Small intestine (tissue), 7 donors: ENCODE measurements around the gene PDK1. TPM values are rescaled to one million over a fixed set of nuclear protein-coding genes. Genes with fewer than 3 reads are reported as not detected.

Experiments used
- DNase-seq, 2 donors: peaks; one replicate each; pipeline versions ENCODE4 v3.0.0 to v3.0.0-alpha.2; 2013
- FAIRE-seq: peaks from 2 replicates; lab custom pipeline; 2012; peaks lifted over from hg19 to GRCh38; lab: Jason Lieb, UNC
- H3K27ac ChIP-seq, 3 donors: one replicate each; pipeline ENCODE4 v1.5.1; 2013; ENCODE audit warnings: low read length in 2 of 3, mild to moderate bottlenecking in 2 of 3, control low read depth in 1 of 3, inconsistent platforms in 1 of 3, low read depth in 1 of 3, moderate library complexity in 1 of 3
- H3K27me3 ChIP-seq, 3 donors: one replicate each; pipeline ENCODE4 v1.6.1; 2013; ENCODE audit warnings: low read length in 3 of 3, inconsistent platforms in 1 of 3; ENCODE audit not compliant: control insufficient read depth in 3 of 3, insufficient read depth in 3 of 3
- H3K36me3 ChIP-seq, 3 donors: one replicate each; pipeline ENCODE4 v1.6.1; 2013; ENCODE audit warnings: low read length in 3 of 3, inconsistent platforms in 1 of 3, low read depth in 1 of 3, mild to moderate bottlenecking in 1 of 3, moderate library complexity in 1 of 3; ENCODE audit not compliant: control insufficient read depth in 3 of 3, insufficient read depth in 2 of 3
- H3K4me1 ChIP-seq, 3 donors: one replicate each; pipeline ENCODE4 v1.6.1; 2013; ENCODE audit warnings: low read length in 2 of 3, inconsistent platforms in 1 of 3, low read depth in 1 of 3, mild to moderate bottlenecking in 1 of 3, moderate library complexity in 1 of 3; ENCODE audit not compliant: control insufficient read depth in 3 of 3, insufficient read depth in 2 of 3
- H3K4me3 ChIP-seq, 3 donors: one replicate each; pipeline ENCODE4 v1.5.1; 2013; ENCODE audit warnings: low read length in 3 of 3, control low read depth in 1 of 3, inconsistent platforms in 1 of 3, low read depth in 1 of 3, mild to moderate bottlenecking in 1 of 3, moderate library complexity in 1 of 3
- H3K9me3 ChIP-seq, 2 donors: one replicate each; pipeline ENCODE4 v1.6.1; 2013; ENCODE audit warnings: low read depth in 1 of 2, low read length in 1 of 2; ENCODE audit not compliant: control insufficient read depth in 2 of 2, insufficient read depth in 1 of 2
- WGBS, 3 donors: extraction: QIAGEN DNeasy Blood & Tissue Kit; methylation state at CpG; one replicate each; pipeline ENCODE4 v1.1.7; 2013; 5-methylcytosine and 5-hydroxymethylcytosine counted together
- polyA plus RNA-seq, 4 donors: library from polyadenylated mRNA; stranded (reverse) in 3 of 4; unstranded in 1 of 4; fragments of 200-250 nt in 3 of 4; fragments of 120-200 nt in 1 of 4; gene quantifications; one replicate each; pipeline versions ENCODE4 v1.2.1 to v1.2.3, GENCODE V29; 2013
- donor health status: healthy with polysubstance abuse.
- donor health status: control.
- donor health status: control.
- donor health status: Bipolar disorder and iron deficiency.
- donor health status: healthy.

The PDK1 gene
- polyA plus RNA-seq, 4 donors = 2.7 to 13.1 (median 4.8) TPM

DNA sequence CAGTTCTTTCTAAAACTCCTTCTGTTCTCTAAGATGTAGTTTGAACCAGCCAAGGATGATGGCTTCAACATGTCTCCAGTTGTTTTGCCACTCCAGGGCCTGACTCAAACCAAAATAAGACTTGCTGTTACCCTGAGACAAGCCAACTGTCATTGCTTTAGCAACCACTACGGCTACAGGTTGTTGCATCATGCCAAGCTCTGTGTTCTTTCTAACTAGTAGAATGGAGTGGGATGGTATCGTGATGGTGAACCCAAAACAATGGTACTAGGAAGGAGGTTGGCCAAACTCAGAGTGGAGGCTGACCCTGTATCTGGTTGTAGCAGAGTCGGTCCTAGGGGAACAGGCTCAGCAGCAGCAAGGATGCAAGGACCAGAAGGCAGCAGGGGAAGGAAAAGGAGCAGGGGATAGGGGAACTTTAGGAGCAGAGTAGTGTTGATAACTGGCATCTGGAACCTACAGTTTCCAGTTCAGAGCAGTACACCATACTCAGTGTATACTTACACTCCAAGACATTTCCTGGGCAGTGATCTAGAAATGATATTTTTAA, 51.6 kb downstream of the PDK1 start:
- Histone ChIP-seq H3K4me3 (no peak overlapping the region), H3K36me3 (peaks cover 0 to 2% (median 0%) of the 10 kb centered on the region in 3 donors), H3K9me3 (no peaks in the 10 kb centered on the region), H3K27me3 (no peaks in the 10 kb centered on the region), H3K27ac (no peak overlapping the region), H3K4me1 (no peaks in the 10 kb centered on the region)
- DNase-seq = no peak
- FAIRE-seq = no peak
- 91 to 96% (median 94%) methylated on average over 3 of the region's 3 CpGs for WGBS, 3 donors

DNA sequence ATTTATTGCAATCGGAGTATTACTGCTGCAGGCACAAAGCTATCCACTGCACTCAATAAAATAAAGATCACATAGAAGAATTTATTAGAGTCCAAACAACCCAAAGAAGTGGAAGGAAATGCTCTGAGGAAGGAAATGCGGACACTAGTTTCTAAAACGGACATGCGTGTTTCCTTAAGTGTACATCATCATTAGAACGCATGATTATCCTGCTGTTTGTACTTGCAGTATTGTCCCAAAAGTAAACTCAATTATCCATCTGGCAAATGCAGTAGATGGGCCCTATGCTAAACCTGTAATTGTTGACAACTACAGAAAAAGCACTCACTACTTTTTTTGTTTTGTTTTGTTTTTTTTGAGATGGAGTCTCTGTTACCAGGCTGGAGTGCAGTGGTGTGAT, 53.6 kb downstream of the PDK1 start:
- peaks cover 0 to 2% (median 0%) of the 10 kb centered on the region in 3 donors for H3K36me3 ChIP-seq
- H3K4me3 ChIP-seq = no peak overlapping the region
- H3K27ac ChIP-seq = no peak overlapping the region
- DNase-seq (no peak), FAIRE-seq (no peak)
- 87 to 96% (median 92%) methylated on average over 5 of the region's 5 CpGs for WGBS, 3 donors
- H3K27me3 ChIP-seq = no peaks in the 10 kb centered on the region
- H3K4me1 ChIP-seq = no peaks in the 10 kb centered on the region
- H3K9me3 ChIP-seq = no peaks in the 10 kb centered on the region

DNA sequence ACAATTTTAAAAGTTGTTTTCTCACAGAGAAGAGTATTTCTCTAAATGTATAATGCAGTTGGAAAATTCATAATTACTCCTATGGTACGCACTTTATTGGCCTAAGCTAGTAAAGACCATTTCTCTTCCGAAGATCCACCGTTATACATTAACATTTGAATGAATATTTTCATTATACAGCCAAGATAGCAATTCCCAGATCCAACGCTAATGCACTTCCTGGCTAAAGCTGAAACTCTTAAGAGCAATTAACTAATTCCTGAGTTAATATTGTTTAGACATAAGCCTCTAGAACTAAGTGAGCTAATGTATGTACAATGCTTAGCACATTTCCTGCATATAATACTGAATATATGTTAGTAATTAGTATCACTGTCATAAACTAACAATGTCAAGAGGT, 56.2 kb downstream of the PDK1 start:
- Histone ChIP-seq H3K4me3 (no peak overlapping the region), H3K9me3 (no peaks in the 10 kb centered on the region), H3K27ac (no peak overlapping the region), H3K27me3 (no peaks in the 10 kb centered on the region), H3K36me3 (peaks cover 0 to 2% (median 0%) of the 10 kb centered on the region in 3 donors), H3K4me1 (no peaks in the 10 kb centered on the region)
- FAIRE-seq (no peak), DNase-seq (no peak)
- WGBS, 3 donors = 68 to 88% (median 84%) methylated on average over 4 of the region's 4 CpGs

DNA sequence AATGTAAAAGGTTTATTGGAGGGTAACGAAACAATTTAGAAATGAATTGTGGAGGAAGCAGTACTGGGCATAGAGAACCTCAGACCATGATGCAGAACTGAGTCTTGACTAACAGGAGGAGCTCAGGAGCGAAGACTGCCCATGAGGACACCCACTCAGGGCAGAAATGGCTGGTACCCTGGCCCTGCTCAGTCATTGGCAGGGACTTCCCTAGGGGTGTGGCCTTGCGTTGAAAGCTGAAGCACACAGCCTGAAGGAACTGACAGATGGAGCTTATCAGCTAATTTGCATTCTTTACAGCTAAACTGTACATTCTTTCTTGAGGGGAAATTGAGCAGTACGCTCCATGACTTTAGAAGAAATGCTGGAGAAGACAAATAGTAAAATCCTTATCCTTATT, 57.1 kb downstream of the PDK1 start:
- peak in 1 of 2 donors; percentile 11 for DNase-seq
- H3K27me3 ChIP-seq = no peaks in the 10 kb centered on the region
- FAIRE-seq = no peak
- H3K4me3 ChIP-seq = no peak overlapping the region
- peaks cover 0 to 2% (median 0%) of the 10 kb centered on the region in 3 donors for H3K36me3 ChIP-seq
- no peak overlapping the region for H3K27ac ChIP-seq
- H3K4me1 ChIP-seq = no peaks in the 10 kb centered on the region
- WGBS, 3 donors = 48 to 57% (median 53%) methylated on average over 4 of the region's 4 CpGs
- H3K9me3 ChIP-seq = no peaks in the 10 kb centered on the region

DNA sequence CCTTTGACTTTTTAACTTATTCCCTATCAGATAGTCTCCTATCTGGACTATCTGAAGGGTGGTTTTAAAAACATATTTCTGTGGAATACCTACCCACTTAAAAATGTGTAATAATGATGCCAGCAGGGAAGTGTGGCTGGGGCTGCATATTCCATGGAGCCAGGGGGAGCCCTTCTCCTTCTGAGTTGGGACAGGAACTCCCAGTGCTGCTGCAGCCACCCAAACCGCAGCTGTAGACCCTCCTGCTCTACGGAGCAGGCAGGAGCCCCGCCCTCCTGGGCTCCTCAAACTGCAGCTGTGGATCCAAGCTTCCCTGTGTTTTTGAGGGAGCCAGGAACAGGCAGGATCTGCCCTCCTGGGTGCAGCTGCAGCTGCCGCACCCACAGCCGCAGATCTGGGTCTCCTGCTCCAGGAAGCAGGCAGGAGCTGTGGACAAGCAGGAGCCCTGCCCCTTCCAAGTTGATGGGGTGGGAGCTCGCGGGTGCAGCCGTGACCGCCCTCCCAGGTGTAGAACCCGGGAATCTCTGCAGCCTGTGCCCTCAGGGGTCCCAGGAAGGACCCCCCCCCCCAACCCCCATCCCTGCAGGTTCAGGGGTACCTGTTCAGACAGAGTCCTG, 57.8 kb downstream of the PDK1 start:
- Histone ChIP-seq H3K36me3 (peaks cover 0 to 2% (median 0%) of the 10 kb centered on the region in 3 donors), H3K9me3 (no peaks in the 10 kb centered on the region), H3K27me3 (no peaks in the 10 kb centered on the region), H3K4me1 (no peaks in the 10 kb centered on the region), H3K27ac (no peak overlapping the region), H3K4me3 (no peak overlapping the region)
- DNase-seq = peak in 1 of 2 donors; percentile 16
- FAIRE-seq = no peak
- WGBS, 3 donors = 18 to 60% (median 34%) methylated on average over 9 to 10 of the region's 10 CpGs

DNA sequence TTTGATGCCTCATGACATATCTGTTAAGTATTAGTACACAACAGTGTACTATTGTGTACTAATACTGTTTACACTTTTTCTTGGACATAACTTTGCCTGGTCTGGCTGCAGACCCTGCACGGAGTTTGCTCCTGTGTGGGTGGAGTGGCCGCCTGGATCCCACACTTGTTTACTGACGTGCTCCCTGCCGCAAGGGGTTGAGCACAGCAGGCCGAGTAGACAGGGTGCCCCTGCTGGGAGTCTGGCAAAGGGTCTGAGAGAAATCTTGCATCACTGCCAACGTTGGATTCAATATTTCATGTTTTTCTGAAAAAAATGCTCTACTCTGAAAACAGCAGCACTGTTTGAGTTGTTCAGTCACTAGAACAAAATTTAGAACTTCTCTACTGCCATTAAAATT, 59.0 kb downstream of the PDK1 start:
- FAIRE-seq (no peak), DNase-seq (no peak)
- H3K4me3 ChIP-seq = no peak overlapping the region
- WGBS, 3 donors = 73 to 91% (median 88%) methylated on average over 6 of the region's 6 CpGs
- no peak overlapping the region for H3K27ac ChIP-seq
- no peaks in the 10 kb centered on the region for H3K9me3 ChIP-seq
- no peaks in the 10 kb centered on the region for H3K27me3 ChIP-seq
- H3K36me3 ChIP-seq = peaks cover 0 to 2% (median 0%) of the 10 kb centered on the region in 3 donors
- H3K4me1 ChIP-seq = no peaks in the 10 kb centered on the region

DNA sequence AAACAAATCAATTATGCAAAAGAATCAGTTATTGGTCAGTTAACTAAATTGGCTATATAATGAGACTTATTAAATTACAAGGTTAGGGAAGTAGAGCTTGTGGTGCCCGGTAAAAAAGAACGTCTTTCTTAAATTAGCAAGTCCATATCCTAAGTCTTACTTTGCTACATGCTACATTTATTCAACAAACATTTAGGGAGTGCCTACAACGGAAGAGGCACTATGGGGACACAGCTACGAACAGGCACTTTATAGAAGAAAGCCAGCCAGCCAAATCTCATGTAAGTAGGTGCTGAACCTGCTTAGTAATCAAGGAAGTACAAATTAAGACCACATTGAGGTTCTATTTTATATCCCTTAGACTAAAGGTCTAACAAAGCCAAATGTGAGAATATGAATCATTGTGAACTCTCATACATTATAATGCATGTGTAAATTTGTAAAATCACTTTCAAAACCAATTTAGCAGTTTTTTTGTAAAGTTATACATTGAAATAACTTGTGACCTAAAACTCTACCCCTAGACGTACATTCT, 59.9 kb downstream of the PDK1 start:
- Histone ChIP-seq H3K27me3 (no peaks in the 10 kb centered on the region), H3K36me3 (no peaks in the 10 kb centered on the region), H3K4me1 (no peaks in the 10 kb centered on the region), H3K9me3 (no peaks in the 10 kb centered on the region), H3K4me3 (no peak overlapping the region), H3K27ac (no peak overlapping the region)
- WGBS, 3 donors = 84 to 92% (median 84%) methylated on average over 5 of the region's 5 CpGs
- FAIRE-seq (no peak), DNase-seq (no peak)

DNA sequence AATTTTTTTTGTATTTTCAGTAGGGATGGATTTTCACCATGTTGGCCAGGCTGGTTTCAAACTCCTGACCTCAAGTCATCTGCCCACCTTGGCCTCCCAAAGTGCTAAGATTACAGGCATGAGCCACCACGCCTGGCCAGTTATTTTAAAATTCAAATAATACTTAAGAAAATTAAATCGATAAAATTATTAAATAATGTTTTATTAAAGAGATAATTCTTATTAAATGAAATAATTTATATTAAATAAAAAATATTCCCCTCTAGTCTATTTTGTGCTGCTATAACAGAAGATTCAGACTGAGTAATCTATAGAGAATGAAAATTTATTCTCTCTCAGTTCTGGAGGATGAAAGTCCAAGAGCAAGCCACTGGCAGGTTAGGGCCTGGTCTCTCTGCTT, 61.2 kb downstream of the PDK1 start:
- Histone ChIP-seq H3K27me3 (no peaks in the 10 kb centered on the region), H3K36me3 (no peaks in the 10 kb centered on the region), H3K9me3 (no peaks in the 10 kb centered on the region), H3K27ac (no peak overlapping the region), H3K4me1 (no peaks in the 10 kb centered on the region), H3K4me3 (no peak overlapping the region)
- 96 to 98% (median 96%) methylated on average over 2 of the region's 2 CpGs for WGBS, 3 donors
- no peak for DNase-seq
- no peak for FAIRE-seq
